ENCODE measurements around the gene CAB39L. TPM values are rescaled to one million over a fixed set of nuclear protein-coding genes. Genes with fewer than 3 reads are reported as not detected.

Gene CAB39L
- total RNA-seq, 1 experiment from 2014 or later, result 3.6 TPM

DNA sequence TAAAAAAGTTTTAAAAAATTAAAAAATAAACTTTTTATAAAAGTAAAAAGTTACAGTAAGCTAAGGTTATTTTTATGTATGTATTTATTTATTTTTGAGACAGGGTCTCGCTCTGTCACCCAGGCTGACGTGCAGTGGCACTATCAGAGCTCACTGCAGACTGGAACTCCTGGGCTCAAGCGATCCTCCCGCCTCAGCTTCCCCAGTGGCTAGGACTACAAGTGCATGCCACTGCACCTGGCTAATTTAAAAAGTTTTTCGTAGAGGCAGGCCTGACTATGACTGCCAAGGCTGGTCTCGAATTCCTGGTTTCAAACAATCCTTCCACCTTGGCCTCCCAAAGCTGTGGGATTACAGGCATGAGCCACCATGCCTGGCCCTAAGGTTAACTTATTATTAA lies 132.0 kb downstream of the CAB39L start:
- Histone ChIP-seq H3K36me3 (ENCODE audit: insufficient read depth, low read length, poor library complexity, severe bottlenecking) (no peaks in the 10 kb centered on the region), H3K4me1 (ENCODE audit: insufficient read depth, low read length, poor library complexity, severe bottlenecking) (peaks cover 5% of the 10 kb centered on the region), H3K27me3 (replicated peaks; ENCODE audit: insufficient read depth, low read depth, low read length, poor library complexity) (no peaks in the 10 kb centered on the region), H3K27ac (ENCODE audit: low read depth, low read length, poor library complexity, severe bottlenecking) (no peak overlapping the region), H3K9me3 (ENCODE audit: low read depth, low read length, poor library complexity, severe bottlenecking) (no peaks in the 10 kb centered on the region), H3K4me3 (ENCODE audit: low read depth, low read length, poor library complexity, severe bottlenecking) (no peak overlapping the region)
- DNase-seq (ENCODE audit: low spot score), result no peak
- ChIA-PET CTCF (no interaction called here), POLR2A (ENCODE audit: low non-redundant PET) (no interaction called here)
- no TSS peak for BruUV-seq (replicated peaks)
- intact Hi-C loops (cut with micrococcal nuclease; ENCODE audit: unreplicated experiment), result no loop called here
- TF ChIP-seq EZH2 (IDR thresholded peaks at IDR 0.05; ENCODE audit: borderline replicate concordance, low read depth, low read length, poor library complexity, severe bottlenecking), result no peak
- TF ChIP-seq, protein P1, sequence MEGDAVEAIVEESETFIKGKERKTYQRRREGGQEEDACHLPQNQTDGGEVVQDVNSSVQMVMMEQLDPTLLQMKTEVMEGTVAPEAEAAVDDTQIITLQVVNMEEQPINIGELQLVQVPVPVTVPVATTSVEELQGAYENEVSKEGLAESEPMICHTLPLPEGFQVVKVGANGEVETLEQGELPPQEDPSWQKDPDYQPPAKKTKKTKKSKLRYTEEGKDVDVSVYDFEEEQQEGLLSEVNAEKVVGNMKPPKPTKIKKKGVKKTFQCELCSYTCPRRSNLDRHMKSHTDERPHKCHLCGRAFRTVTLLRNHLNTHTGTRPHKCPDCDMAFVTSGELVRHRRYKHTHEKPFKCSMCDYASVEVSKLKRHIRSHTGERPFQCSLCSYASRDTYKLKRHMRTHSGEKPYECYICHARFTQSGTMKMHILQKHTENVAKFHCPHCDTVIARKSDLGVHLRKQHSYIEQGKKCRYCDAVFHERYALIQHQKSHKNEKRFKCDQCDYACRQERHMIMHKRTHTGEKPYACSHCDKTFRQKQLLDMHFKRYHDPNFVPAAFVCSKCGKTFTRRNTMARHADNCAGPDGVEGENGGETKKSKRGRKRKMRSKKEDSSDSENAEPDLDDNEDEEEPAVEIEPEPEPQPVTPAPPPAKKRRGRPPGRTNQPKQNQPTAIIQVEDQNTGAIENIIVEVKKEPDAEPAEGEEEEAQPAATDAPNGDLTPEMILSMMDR (conservative IDR thresholded peaks at IDR 0.05; ENCODE audit: low read depth, low read length), result no peak

DNA sequence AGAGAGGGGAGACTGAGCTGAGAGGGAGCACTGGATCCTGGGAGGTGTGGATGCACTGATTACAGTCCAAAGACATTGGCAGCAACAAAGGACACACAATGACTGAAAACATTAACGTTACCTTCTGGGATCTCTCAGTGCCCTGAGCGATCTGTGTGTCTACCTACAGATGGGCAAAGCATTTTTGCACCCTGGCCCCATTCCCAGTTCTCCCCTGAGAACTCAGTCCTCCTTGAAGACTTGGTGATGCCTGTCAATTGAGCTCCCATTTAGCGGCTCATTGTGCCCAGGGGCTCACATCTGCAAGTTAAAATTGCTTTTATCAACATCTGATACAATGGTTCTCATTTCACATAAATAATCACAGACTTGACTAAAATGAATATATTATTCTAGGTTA lies 133.6 kb downstream of the CAB39L start:
- CTCF ChIA-PET, result no interaction called here
- intact Hi-C loops (cut with micrococcal nuclease; ENCODE audit: unreplicated experiment), result no loop called here
- BruUV-seq (replicated peaks), result no TSS peak

DNA sequence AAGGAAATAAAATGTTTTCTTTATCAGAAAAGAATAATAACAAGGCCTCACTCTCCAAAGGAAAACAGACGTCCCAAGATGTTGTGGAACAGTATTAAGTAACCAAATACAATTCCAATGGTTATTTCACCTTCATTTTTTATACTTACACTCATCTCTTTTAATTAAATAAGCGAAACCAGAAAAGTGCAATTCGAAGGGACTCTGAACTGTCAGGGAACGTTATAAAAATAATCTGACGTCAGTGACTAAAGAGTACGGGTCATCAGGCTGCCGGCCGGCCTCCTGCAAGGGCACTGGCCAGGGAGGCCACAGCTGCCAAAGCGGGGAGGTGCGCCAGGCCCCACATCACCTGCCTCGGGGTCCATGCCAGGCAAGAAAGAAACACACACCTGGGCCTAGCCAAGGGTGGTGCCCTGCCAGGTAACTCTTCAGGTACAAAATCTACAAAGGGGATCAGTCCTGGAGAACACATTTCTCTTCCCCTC lies 134.9 kb downstream of the CAB39L start:
- Histone ChIP-seq H3K36me3 (ENCODE audit: insufficient read depth, low read length, poor library complexity, severe bottlenecking) (no peaks in the 10 kb centered on the region), H3K27me3 (replicated peaks; ENCODE audit: insufficient read depth, low read depth, low read length, poor library complexity) (no peaks in the 10 kb centered on the region), H3K9me3 (ENCODE audit: low read depth, low read length, poor library complexity, severe bottlenecking) (no peaks in the 10 kb centered on the region), H3K4me3 (ENCODE audit: low read depth, low read length, poor library complexity, severe bottlenecking) (no peak overlapping the region), H3K4me1 (ENCODE audit: insufficient read depth, low read length, poor library complexity, severe bottlenecking) (peaks cover 2% of the 10 kb centered on the region), H3K27ac (ENCODE audit: low read depth, low read length, poor library complexity, severe bottlenecking) (no peak overlapping the region)
- BruUV-seq (replicated peaks), result no TSS peak
- ChIA-PET CTCF (no interaction called here), POLR2A (ENCODE audit: low non-redundant PET) (no interaction called here)
- intact Hi-C loops (cut with micrococcal nuclease; ENCODE audit: unreplicated experiment), result loop anchor here (10.0 kb wide), 1 partner anchor 536 kb away; no protein-coding TSS in a partner anchor
- DNase-seq (ENCODE audit: low spot score), result no peak
- TF ChIP-seq EZH2 (IDR thresholded peaks at IDR 0.05; ENCODE audit: borderline replicate concordance, low read depth, low read length, poor library complexity, severe bottlenecking), result no peak
- TF ChIP-seq, protein P1 (conservative IDR thresholded peaks at IDR 0.05; ENCODE audit: low read depth, low read length), result no peak

More for the DNA sequence above, 133.6 kb downstream of the CAB39L start:
- TF ChIP-seq, protein P1 (conservative IDR thresholded peaks at IDR 0.05; ENCODE audit: low read depth, low read length), result no peak
- TF ChIP-seq EZH2 (IDR thresholded peaks at IDR 0.05; ENCODE audit: borderline replicate concordance, low read depth, low read length, poor library complexity, severe bottlenecking), result no peak
- no peak for DNase-seq (ENCODE audit: low spot score)
- Histone ChIP-seq H3K27ac (ENCODE audit: low read depth, low read length, poor library complexity, severe bottlenecking) (no peak overlapping the region), H3K36me3 (ENCODE audit: insufficient read depth, low read length, poor library complexity, severe bottlenecking) (no peaks in the 10 kb centered on the region), H3K27me3 (replicated peaks; ENCODE audit: insufficient read depth, low read depth, low read length, poor library complexity) (no peaks in the 10 kb centered on the region), H3K4me1 (ENCODE audit: insufficient read depth, low read length, poor library complexity, severe bottlenecking) (peaks cover 5% of the 10 kb centered on the region), H3K4me3 (ENCODE audit: low read depth, low read length, poor library complexity, severe bottlenecking) (no peak overlapping the region), H3K9me3 (ENCODE audit: low read depth, low read length, poor library complexity, severe bottlenecking) (no peaks in the 10 kb centered on the region)
- POLR2A ChIA-PET (ENCODE audit: low non-redundant PET), result no interaction called here
